ENCODE results near the gene KIAA1217.

GRCh38 chr10:24382045-24382444 lies 173.1 kb downstream of the KIAA1217 start:
- TF ChIP-seq GABPB1 (CRISPR knock-in tag; IDR thresholded peaks at IDR 0.05) = no peak
- no peak for TF ChIP-seq CTCF (IDR thresholded peaks at IDR 0.05)
- TF ChIP-seq ZSCAN18 (CRISPR knock-in tag; IDR thresholded peaks at IDR 0.05) = no peak
- TF ChIP-seq ATF6 (CRISPR knock-in tag; IDR thresholded peaks at IDR 0.05) = no peak
- no peak for TF ChIP-seq TEAD4 (CRISPR knock-in tag; IDR thresholded peaks at IDR 0.05)
- no peak for TF ChIP-seq GTF2I (CRISPR knock-in tag; conservative IDR thresholded peaks at IDR 0.05)
- no peak for TF ChIP-seq ZNF281 (CRISPR knock-in tag; IDR thresholded peaks at IDR 0.05)
- no peak for TF ChIP-seq ZNF232 (CRISPR knock-in tag; IDR thresholded peaks at IDR 0.05)
- TF ChIP-seq NFYB (CRISPR knock-in tag; conservative IDR thresholded peaks at IDR 0.05; ENCODE audit: low read depth) = no peak
- TF ChIP-seq MAX (CRISPR knock-in tag; IDR thresholded peaks at IDR 0.05) = no peak
- TF ChIP-seq USF1 (CRISPR knock-in tag; IDR thresholded peaks at IDR 0.05) = no peak
- no peak for TF ChIP-seq AR (CRISPR knock-in tag; IDR thresholded peaks at IDR 0.05)
